Measurements from ENCODE around the gene NBL1.

NBL1 gene

DNA sequence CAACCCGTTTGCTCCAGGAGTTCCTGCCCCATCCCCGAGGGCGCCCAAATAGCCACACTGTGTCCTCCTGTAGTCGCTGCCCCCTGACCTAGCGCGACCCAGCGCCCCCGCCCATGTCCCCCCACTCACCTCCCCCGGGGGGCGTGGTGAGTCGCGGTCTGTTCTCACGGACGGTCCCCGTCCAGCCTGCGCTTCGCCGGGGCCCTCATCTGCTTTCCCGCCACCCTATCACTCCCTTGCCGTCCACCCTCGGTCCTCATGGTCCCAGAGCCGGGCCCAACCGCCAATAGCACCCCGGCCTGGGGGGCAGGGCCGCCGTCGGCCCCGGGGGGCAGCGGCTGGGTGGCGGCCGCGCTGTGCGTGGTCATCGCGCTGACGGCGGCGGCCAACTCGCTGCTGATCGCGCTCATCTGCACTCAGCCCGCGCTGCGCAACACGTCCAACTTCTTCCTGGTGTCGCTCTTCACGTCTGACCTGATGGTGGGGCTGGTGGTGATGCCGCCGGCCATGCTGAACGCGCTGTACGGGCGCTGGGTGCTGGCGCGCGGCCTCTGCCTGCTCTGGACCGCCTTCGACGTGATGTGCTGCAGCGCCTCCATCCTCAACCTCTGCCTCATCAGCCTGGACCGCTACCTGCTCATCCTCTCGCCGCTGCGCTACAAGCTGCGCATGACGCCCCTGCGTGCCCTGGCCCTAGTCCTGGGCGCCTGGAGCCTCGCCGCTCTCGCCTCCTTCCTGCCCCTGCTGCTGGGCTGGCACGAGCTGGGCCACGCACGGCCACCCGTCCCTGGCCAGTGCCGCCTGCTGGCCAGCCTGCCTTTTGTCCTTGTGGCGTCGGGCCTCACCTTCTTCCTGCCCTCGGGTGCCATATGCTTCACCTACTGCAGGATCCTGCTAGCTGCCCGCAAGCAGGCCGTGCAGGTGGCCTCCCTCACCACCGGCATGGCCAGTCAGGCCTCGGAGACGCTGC lies 21.7 kb downstream of the NBL1 start:
- peak; percentile 53 for DNase-seq (ENCODE audit: low read depth, low spot score)

DNA sequence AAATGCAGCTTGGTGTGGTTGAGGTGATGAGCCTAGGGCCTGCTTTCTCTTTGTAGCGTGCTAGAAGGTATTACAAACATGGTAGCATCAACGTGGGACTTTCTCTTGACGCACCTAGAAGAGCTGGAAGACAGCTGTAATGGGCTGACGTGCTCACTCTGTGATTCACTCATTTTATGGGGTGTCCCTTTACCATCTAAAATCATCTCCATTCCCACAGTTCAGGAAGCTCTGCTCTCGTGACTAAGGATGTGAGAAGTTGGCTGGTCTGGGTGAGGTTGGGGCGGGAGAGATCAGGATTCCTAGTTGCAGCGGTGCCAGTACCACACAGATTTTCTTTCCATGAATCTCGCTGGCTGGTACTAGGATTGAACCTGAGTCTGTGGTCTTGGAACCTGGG lies 24.8 kb downstream of the NBL1 start:
- no peak for DNase-seq (ENCODE audit: low read depth, low spot score)

DNA sequence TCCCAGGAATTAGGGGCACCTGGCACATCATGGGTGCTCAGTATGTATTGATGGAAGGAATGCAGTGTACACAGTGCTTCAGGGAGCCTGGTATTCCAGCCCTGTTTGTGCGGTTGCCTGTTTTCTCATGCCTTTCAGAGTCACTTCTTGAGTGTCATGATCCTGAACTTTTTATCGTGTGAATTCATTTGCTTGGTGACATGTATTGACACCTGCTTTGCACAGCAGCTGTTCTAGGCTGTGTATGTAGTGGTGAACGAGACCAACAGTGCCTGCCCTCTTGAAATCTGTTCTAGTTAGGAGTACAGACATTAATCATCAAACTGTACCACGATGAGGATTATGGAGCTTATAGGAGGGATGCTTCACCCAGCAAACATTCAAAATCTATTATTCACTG lies 26.7 kb downstream of the NBL1 start:
- DNase-seq (ENCODE audit: low read depth, low spot score) = no peak

DNA sequence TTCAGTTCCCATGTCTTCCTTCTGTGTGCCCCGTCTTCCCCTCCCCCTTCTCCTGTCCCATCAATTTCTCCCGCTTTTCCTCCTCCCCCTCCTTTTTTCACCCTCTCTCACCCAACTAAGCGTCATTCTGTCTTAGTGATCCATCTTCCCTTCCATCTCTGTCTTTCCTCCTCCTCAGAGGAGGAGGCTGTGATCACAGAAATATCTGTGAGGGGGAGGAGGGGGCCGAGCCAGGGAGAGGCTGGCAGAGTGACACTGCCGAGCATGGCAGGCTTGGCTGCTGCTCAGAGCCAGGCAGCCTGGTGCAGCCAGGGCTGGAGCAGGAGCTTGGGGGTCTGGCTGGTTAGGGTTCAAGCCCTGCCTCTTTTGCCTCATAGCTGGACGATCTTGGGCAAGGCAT lies 28.1 kb downstream of the NBL1 start:
- no peak for DNase-seq (ENCODE audit: low read depth, low spot score)

DNA sequence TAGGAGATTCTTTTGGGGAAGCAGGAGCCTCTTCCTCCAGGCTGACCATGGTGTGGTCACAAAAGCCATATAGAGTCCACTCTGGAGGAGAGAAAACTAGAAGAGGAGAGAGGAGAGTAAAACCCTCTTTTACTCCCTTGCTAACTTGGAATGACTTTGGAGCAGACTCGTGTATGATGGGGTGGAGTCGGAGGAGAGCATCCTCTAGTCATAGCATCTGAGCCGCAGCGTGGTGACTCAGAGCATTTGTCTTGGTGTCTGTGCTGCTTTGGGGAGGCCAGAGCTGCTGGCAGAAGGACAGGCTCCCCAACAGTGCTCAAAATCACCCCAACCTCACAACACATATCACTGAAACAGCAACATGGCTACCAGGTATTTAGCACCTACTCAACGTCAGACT lies 31.7 kb downstream of the NBL1 start:
- DNase-seq (ENCODE audit: low read depth, low spot score) = no peak

DNA sequence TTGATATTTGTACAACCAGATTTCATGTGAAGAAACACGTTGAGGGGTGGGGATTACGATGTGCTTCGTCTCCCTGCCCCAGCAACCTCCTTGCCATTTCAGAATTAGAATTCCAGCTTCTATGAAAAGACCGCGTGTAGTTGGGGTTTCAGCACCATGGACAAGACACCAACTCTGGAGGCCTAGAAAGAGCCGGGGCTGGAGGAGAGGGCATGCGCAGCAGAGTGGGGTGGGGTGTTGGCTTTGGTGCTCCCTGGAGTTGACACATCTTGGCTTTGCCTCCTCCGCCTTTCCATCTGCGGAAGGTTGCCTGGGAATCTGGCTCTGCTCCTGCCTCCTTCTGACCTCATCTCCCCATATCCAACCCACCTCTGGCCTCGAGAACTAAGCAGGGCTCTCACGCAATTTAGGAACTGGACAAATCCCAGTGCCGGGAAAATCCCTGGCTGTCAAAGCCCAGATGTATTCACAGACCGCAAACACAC lies 32.4 kb downstream of the NBL1 start:
- peak; percentile 74 for DNase-seq (ENCODE audit: low read depth, low spot score)

DNA sequence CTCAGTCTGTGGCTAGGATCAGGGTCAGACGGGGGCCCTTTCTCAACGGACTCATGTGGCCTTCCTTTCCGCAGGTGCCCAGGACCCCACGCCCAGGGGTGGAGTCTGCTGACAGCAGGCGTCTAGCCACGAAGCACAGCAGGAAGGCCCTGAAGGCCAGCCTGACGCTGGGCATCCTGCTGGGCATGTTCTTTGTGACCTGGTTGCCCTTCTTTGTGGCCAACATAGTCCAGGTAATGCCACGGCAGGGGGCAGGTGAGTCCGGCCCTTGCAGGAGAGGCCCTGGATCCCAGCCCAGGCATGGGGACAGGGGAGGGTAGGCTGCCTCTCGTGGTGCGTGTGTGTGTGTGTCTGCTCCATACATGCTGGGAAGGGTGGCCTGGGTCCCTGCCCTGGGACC lies 34.4 kb downstream of the NBL1 start:
- no peak for DNase-seq (ENCODE audit: low read depth, low spot score)

DNA sequence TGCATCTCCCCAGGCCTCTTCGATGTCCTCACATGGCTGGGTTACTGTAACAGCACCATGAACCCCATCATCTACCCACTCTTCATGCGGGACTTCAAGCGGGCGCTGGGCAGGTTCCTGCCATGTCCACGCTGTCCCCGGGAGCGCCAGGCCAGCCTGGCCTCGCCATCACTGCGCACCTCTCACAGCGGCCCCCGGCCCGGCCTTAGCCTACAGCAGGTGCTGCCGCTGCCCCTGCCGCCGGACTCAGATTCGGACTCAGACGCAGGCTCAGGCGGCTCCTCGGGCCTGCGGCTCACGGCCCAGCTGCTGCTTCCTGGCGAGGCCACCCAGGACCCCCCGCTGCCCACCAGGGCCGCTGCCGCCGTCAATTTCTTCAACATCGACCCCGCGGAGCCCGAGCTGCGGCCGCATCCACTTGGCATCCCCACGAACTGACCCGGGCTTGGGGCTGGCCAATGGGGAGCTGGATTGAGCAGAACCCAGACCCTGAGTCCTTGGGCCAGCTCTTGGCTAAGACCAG lies 34.9 kb downstream of the NBL1 start:
- no peak for DNase-seq (ENCODE audit: low read depth, low spot score)

DNA sequence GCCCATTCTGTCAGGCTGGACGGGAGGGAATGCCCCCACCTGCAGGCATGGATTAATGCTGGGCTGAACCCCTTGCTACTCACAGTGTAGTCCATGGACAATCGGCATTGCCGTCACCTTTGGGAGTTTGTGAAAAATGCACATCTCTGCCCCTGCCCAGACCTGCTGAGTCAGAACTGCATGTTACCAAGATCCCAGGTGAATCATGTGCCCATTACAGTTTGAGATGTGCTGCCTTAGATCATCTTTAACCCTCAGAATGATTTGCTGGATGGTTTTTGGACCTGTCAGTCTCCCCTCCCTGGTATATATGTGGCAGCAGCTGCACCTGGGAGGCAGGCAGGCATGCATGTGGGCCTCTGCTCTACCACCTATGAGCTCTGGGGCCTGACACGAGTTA lies 35.6 kb downstream of the NBL1 start:
- no peak for DNase-seq (ENCODE audit: low read depth, low spot score)

DNA sequence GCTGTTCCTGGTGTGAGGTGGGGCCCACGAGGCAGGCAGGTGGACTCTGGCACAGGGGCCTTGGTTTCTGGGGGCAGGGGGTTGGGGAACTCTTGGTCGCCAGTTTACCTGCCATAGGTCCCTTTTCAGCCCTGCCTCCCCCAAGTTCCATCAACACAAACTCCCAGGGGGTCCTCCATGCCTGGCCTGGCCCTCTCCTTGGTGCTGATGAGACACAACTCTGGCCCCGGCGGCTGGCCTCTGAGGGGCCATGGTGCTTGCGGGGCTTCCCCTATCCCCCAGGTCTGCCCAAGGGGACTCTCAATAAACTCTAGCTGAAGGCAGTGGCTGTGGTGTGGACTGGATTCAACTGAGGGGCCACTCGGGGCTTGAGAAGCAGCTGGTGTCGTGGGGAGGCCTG lies 36.5 kb downstream of the NBL1 start:
- DNase-seq (ENCODE audit: low read depth, low spot score) = no peak

DNA sequence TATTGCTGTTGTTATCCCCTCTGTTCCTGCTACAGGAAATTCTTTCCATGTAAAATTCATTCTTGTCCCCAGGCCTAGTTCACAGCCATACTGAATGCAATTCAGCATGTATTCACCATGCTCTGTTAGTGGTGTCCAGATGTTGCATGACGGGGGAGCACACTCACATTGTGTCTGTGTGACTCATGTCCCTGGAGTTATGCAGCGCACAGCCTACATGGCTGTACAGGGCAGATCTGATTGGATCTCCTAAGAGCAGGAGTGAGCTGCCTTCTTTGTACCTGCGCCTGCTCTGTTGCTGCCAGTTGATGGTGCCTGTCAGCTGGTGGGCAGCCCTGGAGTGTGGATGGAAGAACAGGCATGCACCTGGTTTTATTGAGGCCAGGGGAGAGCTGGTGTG lies 38.1 kb downstream of the NBL1 start:
- DNase-seq (ENCODE audit: low read depth, low spot score) = no peak

DNA sequence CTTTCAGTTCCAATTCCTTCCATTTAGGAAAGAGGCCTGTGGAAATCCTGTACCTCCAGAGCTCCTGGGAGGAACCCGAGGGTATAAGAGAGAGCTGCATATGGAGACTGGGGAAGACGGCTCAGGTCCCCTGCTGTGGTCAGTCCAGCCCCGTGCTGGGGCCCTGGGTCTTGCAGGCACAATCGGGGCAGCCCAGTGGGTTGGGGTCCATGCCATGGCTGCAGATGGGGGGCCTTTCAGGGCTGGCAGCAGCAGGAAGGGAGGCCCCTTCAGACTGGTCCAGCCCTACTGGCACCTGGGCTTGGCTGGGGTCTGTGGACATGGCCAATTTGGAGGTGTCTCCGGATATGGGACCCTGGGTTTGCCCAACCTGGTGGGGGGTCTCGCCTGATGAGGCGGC lies 38.8 kb downstream of the NBL1 start:
- DNase-seq (ENCODE audit: low read depth, low spot score) = no peak

DNA sequence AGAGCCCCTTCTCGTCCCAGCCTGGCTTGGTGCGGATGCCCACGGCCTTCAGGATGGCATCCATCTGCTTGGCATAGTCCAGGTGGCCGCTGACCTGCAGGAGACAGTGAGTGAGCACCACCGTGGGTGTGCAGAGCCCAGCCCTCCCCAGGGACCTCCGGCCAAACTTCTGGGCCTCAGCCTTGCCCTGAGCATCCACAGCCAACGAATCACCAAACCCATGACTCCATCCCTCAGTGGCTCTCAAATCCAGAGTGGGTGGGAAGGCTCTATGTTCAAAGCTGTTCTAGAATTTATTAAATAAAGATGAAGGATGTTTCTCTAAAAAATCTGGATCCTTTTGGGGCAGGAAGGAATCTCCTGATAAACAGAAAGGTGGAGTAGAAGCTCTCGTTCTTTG lies 39.2 kb downstream of the NBL1 start:
- DNase-seq (ENCODE audit: low read depth, low spot score) = no peak

DNA sequence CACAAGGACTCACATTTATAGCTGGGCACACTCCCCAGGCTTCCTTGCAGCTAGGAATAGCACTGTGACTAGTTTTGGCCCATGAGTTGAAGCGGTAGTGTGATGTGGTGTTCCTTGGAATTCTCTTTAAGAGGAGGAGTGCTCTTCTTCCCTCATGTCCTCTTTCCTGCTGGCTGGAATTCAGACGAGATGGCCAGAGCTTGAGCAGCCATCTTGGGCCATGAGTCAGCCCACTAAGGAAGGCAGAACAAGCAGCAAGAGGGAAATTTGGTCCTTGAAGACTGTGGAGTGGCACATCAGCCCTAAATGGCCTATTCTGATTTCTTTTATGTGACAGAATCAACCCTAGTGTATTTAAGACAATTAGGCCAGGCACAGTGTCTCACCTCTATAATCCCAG lies 40.6 kb downstream of the NBL1 start:
- no peak for DNase-seq (ENCODE audit: low read depth, low spot score)

DNA sequence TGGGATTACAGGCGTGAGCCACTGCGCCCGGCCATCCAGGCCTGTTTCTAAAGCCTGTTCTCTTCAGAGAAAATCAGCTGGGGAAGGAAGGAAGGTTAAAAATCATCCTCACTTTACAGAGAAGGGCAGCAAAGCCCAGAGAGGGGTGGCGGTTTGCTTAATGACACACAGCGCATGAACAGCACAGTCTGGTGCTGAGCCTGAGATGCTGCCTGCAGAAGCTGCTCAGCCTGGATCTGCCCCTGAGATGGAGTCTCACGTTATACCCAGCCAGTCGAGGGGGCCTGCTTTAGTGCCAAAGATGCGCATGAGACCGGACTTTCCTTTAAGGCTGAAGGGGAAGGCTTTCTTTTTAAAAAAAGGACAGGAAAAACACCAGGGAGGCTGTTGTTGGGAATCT lies 41.9 kb downstream of the NBL1 start:
- DNase-seq (ENCODE audit: low read depth, low spot score) = no peak

DNA sequence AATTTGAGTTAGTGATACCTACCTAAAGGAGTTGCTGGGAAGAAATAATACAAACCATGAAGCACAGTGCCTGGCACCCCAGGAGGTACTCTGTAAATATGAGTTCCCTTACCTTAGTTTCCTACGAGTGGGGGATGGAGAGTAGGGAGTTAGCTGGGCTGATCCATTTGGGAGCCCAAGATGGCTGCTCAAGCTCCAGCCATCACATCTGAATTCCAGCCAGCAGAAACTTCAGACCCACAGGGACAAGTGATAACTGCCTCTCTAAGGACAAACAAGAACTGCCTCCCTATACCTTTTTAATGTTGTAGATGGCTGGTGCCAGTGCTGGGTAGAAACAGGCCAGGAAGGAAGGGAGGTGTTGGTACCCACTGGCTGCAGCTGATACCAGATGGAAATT lies 43.3 kb downstream of the NBL1 start:
- DNase-seq (ENCODE audit: low read depth, low spot score) = no peak

DNA sequence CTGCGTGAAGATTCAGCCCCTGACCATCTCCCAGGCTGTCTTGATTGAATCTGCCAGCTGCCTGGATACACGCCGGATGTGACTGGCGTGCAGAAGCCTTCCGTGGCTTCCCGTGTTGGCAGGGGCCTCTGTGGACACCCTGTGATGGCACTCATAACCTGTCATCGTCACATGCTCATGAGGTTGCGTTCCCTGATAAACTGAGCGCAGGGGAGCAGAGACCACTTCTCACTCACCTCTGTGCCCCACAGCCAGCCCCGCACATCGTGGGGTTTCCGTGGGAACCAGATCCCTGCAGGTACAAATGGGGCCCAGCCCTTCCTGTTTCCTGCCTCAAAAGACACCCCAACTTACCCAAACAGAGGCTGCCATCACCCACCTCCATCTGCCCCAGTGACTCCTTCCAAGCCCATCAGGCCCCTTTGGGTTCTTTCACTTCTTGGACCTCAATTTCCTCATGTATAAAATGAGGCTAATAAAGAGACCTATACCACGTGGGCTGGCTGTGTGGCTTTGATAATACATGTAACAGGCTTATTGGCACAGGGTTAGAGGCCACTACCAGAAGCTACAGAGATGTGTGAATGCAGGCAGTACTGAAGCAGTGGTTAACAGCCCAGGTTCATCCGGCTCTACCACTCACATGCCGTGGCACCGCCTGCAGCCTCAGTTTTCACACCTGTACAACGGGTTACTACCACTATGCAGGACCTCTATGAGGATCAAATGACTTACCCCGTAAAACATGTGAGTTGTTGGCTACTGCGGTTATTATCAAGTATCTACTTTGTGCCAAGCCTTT lies 44.1 kb downstream of the NBL1 start:
- no peak for DNase-seq (ENCODE audit: low read depth, low spot score)

DNA sequence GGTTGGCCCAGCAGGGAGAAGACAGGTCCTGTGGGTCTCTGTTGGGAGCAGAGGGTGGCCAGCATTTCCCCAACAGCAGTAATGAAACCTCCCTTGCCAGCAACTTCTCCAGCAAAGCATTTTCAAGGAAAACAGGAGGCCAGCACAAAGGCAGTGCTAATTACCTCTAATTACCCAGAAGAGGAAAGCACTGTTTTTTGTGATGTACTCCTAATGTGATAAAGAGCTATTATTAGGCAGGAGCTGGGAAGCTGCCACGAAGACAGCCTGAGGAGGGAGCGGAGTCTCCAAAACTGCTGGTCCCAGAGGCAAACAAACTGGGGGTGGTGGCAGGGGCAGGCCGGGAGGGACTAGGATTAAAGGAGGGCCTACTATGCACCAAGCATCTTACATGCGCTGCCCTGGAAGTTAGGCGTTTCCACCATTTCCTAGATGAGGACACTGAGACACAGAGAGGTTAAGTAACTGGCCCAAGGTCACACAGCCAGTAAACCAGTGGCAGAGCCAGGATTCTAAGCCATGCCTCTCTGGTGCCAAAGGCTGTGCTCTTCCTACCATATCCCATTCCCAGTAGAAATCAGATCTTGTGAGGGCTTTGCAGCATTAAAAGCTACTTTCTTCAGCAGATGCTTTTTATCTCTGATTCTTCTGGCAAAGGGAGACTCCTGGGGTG lies 45.1 kb downstream of the NBL1 start:
- DNase-seq (ENCODE audit: low read depth, low spot score) = peak; percentile 35

DNA sequence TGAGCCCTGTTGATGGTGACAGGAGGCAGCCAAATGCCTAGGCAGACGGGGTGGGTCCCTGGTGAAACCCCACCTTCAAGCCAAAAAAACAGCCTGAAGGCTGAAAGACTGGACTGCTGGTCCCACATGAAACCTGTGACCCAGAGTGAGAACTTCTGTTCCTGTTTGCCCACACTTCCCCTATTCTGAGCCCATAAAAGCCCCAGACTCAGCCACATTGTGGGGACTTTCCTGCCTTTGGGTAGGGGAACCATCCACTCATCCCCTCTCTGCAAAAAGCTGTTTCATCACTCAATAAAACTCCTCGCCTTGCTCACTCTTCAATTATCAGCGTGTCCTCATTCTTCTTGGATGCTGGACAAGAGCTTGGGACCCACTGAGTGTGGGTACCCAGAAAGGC lies 45.7 kb downstream of the NBL1 start:
- DNase-seq (ENCODE audit: low read depth, low spot score) = no peak

DNA sequence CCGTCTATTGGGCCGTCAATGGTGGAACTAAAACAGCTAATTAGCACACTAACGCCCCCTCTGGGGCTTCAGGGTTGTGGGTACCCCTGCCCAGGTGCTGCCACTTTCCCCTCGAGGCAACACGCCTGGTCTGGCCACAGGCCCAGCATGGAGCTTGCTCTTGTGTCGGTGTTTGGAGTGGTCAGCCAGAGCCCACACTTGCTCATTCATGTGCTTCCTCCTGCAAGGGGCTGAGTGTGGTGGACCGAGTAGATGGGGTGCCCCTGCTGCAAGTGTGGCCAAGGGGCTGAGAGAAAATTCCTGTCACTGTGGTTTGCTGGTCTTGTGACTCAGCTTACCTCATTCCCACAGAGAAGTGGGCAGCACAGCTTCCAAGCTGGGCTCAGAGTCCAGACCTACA lies 46.2 kb downstream of the NBL1 start:
- no peak for DNase-seq (ENCODE audit: low read depth, low spot score)

DNA sequence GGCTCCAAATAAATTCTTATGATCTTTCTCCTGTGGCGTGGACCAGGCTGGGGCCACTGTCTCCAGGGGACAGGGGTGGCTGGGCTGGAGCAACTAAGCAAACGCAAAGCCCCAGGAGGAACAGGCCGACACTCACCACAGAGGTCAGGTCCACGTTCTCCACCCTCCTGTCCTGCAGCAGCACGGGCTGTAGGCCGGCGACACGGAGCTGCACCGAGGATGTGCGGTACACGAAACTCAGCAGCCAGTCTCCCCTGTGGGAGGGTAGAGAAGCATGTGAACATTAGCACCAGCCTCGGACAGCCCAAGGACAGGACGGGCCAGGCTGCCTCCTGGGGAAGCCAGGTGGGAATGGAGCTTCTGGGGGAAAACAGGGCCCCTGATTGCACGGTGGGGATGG lies 50.2 kb downstream of the NBL1 start:
- DNase-seq (ENCODE audit: low read depth, low spot score) = no peak

DNA sequence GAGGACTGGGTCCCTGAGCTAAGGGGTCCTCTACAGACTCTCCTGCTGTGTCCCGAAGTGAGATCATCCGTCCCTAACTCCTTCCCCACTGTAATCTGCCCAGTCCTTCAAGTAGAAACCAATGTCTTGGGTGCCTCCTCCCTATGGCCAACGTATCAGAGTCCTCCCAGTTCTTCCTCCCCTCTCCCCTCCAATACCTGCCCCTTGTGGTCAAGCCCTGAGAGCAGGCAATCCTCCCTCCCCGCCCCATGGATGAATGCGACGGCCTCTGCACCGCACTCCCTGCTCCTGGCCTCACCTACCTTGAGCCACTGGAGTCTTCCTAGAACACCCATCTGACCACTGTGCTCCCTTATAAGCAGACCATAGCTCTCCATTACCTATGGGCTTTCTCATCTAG lies 51.7 kb downstream of the NBL1 start:
- DNase-seq (ENCODE audit: low read depth, low spot score) = no peak

All from ELF-1 (cell line).